LoVo (cell line): ENCODE results near the gene LAMB4.

Source experiments
- DNase-seq: peaks from one replicate; pipeline ENCODE4 v3.0.0-alpha.2; 2016; ENCODE audit warnings: low spot score

LAMB4 gene

DNA sequence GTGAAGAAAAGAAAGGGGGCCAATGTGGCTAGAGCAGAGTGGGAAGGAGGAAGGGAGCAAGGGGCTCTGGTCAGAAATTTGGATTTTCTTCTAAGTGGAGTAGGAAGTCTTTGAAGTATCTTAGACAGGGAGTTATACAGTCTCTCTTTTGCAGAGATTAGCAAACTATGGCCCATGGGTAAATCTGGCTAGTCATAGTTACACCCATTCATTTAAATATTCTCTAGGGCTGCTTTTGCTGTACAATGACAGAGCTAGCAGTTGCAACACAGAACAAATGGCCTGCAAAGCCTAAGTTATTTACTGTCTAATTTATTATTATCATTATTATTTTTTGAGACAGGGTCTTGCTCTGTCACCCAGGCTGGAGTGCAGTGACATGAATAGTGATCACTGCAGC lies 10.5 kb upstream of the LAMB4 start:
- no peak for DNase-seq

DNA sequence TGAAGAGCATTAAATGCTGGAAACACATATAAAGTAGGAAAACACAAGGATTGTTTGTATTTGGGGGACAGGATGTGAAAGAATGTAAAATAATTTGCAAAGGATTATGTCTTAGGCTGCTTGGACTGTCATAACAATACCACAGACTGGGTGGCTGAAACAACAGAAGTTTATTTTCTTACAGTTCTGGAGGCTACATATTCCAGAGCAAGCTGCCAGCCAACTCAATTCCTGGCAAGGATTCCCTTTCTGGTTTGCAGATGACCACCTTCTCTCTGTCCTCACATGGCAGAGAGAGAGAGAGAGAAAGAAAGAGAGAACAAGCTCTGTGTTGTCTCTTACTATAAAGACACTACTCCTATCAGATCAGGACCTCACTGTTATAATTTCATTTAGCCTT lies 8.8 kb upstream of the LAMB4 start:
- no peak for DNase-seq

DNA sequence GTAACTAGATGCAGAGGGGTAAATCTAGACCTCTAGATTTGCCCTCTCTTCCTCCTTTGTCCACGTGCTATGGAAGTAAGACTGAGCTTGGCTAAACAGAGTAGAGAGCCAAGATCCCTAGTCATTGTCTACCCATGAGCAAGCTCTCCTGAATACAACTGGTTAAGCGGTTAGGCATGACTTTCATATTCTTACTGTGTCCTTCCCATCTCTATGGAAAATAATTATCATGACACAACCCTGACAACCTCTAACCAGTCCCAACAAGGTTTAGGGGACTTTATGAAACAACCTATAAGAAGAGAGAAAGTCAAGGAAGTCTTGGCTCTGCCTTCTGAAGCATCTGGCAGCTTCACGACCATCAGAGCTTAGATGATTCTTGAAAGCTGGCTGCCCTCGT lies 7.8 kb upstream of the LAMB4 start:
- no peak for DNase-seq

DNA sequence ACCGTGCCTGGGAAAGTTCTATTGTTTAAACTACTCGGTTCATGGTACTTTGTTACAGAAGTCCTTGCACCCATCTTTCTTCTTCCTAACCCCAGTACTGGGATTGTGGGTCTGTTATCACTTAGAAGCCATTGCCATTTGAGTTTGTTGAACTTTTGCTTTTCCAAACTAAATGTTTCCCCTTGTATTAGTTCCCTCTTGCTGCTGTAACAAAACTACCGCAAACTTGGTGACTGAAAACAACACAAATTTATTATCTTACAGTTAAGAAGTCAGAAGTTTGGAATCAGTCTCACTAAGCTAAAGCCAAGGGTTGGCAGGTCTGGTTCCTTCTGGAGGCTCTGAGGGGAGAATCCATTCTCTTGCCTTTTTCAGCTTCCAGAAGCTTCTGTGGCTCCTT lies 6.9 kb upstream of the LAMB4 start:
- DNase-seq: no peak

DNA sequence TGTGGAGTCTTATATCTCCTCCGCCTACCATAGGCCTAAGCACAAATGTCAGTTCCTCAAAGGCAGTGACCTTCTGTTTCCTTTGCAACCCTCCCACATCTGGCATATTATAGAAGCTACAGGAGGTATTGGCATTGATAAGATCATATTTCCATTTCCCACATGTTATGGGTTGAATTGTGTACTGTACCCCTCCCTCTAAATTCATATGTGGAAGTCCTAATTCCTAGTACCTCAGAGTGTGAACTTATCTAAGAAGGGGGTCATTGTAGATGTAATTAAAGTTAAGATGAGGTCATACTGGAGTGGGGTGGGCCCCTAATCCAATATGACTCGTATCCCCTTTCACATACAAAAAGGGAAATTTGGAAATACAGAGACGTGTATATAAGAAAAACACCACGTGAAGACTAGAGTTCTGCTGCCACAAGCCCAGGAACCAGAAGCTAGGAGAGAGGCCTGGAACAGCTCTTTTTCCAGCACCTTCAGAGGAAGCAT lies 6.1 kb upstream of the LAMB4 start:
- no peak for DNase-seq

DNA sequence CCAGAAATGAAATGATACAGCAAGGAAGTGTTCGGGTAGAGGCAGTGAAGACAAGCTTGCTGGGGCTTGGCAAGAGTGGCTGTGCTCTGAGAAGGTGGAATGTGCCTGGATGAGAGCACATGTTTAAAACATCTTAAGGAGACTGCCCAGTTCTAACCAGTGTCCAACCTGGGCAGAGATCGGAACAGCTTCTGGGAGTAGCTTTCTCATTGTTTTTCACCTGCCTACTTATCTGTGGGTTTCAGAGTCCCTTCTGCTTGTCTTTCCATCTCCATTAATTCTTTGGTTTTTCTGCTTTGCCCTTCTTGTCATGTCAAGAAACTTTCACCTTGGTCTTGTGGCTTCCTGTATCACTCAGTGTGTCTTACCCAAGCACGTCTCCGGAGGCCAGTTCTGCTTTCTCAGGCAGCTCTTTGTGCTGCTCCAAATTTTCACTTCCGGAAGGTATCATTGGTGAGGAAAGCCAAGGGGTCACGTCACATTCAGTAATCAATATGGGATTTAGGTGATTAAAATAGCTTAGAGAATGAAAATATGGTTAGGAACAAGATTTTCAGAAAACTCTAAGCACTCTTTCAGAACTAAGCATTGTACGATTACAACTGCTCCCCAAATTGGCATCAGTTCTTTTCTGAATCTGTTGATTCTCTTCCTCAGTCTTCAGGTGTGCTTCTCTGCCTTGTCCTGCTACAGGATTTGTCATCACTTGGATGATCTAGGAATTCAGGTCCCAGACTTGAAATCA lies 5.5 kb upstream of the LAMB4 start:
- DNase-seq: no peak

DNA sequence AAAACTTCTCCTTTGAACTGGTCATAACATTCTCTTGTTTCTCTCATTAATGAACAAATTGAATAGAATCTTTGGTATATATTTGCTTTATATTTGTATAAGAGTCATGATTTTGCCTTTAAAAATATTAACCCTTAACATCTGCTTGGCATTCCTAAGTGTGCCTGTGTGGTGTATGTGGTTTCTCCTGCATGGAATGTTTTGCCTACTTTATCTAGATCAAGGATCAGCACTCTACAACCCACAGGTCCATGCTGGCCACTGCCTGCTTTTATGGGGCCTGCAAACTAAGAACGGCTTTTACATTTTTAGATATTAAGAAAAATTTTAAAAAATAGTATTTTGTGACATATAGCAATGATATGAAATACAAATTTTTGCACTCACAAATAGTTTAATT lies 4.3 kb upstream of the LAMB4 start:
- no peak for DNase-seq

DNA sequence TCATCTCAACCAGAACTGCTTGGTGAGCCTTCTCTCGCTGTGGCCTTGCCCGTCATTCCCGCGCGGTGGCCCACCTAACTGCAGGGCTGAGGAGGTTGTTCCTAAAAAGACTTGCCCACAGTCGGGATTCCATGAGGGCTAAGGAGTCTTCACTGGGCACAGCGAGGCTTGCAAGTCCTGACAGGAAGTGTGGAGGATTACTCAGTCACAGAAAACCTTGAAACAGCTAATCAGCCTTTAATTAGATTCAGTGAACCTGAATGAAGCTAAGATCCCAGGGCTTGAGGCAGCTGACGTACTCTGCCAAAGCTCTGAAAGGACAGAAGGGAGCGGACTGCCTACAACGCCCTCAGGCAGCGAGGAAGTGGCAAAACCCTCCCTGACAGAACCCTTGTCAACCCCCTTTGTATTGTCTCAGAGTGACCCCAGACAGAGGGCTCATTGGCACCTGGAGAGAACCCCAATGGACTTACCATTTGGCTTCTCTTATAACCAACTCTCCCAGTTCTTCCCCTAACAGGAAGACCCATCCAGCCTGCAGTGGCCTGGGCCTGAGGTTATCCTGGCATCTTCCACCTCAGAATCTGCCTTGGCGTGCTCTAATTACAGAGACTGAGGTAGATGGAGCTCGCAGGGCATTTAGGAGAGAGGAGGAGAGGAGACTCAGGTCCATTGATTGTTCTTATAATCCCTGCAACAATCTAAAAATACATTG lies 2.5 kb upstream of the LAMB4 start:
- no peak for DNase-seq

DNA sequence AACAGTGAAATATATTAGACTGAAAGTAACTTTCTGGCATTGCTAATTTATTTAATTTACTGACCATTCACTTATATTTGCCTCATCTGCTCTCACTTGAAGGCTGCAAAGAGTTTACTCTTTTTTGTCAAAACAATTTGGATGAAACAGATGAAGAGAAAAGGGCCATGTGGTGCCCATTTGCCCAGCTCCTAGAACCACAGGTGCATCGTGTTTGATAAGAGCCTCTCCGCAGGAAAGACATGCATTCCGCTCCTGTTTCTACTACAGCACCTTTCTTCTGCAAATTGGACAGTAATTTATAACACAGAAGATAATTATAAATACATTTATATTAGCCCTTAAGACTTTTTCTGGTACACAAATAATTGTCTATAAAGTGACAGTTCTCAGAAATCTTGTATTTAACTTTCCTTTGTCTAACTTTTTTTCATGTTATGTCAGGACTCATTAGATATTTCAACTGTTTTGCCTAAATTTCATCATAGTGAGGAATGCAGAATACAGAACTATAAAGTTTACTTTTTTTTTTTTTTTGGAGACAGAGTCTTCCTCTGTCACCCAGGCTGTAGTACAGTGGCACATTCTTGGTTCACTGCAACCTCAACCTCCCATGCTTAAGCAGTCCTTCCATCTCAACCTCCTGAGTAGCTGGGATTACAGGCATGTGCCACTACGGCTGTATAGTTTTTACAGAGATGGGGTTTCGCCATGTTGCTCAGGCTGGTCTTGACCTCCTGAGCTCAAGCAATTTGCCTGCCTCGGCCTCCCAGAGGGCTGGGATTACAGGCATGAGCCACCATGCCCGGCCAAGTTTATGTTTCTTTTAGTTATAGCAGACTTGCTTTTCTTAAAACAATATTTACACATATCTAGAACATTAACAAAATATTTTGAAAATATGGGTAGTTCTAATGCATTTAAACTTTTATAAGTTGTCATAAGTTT lies 869 bp downstream of the LAMB4 start:
- DNase-seq: no peak

DNA sequence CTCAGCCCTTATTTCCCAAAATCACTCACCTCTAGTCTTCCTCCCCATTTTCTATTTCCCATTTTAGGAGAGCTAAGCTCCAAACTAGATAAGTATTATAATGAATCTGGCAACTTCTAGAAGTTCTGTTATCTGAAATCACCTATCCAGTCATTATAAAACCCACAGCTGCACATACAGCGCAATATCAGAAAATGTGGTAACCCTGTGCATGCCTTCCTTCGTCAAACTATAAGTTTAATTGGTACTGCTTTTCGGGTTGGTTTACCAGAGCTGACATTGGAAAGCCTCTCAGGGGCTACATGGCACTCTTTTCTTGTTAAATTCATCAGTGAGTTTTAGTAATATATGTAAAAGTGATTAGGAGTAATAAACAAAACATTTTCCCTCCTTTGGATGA lies 1.6 kb downstream of the LAMB4 start:
- DNase-seq: no peak

DNA sequence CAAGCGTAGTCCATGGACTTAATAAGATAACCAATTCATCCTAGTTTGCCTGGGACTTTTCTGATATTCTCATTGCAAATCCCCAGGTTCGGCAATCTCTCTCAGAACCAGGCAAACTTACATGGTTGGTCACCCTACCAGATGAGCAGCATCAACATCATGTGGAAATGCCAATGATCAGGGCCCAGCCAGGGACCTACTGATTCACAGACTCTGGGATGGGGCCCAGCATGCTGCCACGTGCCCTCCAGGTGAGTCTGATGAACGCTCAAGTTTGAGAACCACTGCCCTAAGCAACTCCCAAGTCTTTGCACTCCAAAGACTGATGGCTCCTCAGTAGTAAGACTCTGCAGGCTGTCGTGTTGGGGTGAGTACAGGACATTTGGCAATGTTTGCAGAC lies 2.7 kb downstream of the LAMB4 start:
- no peak for DNase-seq

DNA sequence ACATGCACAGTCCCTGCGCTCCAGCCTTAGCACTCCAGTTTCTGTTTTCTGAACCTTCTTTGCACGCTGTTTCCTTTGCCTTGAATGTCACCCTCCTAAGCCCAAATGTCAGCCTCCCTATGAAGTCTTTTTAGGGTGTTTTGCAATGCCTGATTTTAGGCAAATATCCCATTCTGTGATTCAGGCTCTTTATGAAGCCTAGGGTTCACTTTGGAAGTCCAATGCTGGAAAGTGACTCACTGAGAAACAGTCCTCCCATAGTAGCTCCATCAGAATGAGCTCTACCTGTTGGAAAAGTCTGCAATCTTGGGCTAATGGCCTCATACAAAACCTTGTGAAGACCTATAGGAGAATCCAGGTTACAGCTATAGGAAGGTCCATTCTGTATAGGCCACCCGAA lies 5.3 kb downstream of the LAMB4 start:
- no peak for DNase-seq

DNA sequence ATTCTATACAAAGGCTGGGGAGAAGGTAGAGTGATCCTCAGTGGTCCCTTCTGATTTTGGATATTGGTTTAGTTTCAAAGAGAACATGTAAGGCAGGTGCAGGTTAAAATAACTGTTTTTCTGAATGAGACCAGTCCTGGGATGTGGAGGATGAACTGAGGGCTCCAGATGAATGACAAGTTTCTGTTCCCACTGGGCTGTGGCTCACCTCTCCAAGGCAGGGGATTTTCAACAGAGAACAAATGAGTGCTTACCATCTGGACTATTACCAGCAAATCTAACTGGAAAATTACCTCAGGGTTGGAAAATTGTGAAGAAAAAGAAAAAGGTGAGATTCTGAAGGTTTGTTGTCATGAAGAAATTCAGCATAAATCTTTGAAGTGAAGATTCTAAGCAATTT lies 8.0 kb downstream of the LAMB4 start:
- DNase-seq: no peak

DNA sequence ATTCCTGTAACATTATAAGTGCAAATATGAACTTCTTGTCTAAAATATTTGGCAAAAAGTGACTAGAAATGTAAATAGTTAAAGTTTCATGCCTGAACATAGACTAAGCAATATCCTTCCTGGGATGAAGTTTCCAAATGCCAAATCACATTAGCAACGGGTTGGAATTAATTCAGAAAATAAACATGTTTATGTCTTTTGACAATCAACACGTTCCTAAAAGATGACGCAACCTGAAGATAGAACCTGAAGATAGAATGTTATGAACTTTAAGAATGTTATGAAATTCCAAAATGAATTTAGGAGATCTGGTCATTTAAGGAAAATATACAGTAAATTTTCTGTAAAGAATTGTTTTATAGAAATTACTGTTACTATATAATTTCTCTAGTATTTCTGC lies 9.2 kb downstream of the LAMB4 start:
- DNase-seq: no peak

DNA sequence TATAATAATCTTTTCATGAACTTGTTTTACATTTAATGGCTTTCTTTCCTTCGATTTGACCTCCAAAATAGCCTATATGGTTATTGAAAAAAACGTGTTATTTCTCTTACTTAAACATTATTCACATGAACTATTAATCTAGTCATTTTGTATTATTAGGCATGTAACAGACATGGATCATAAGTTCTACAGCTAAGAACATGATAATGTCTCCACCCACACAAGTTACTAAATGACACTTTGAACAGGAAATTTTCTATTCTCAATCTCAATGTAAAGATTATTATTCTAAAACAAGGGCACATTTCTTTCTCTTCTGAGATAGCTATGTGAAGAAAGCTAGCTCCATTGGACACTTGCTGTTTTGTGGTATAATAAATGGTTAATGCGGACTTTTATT lies 10.0 kb downstream of the LAMB4 start:
- no peak for DNase-seq

DNA sequence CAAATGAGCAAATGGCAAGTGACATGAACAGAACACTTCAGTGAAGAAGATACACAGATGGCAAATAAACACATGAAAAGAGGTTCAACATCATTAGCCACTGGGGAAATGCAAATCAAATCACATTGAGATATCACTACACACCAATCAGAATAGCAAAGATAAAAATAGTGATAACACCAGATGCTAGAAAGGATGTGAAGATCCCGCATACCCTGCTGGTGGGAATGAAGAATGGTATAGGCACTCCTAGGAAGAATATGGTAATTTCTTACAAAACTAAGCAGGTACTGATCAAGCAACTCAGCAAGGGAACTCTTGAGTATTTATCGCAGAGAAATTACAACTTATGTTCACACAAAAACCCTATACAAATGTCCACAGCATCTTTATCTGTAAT lies 11.2 kb downstream of the LAMB4 start:
- no peak for DNase-seq

DNA sequence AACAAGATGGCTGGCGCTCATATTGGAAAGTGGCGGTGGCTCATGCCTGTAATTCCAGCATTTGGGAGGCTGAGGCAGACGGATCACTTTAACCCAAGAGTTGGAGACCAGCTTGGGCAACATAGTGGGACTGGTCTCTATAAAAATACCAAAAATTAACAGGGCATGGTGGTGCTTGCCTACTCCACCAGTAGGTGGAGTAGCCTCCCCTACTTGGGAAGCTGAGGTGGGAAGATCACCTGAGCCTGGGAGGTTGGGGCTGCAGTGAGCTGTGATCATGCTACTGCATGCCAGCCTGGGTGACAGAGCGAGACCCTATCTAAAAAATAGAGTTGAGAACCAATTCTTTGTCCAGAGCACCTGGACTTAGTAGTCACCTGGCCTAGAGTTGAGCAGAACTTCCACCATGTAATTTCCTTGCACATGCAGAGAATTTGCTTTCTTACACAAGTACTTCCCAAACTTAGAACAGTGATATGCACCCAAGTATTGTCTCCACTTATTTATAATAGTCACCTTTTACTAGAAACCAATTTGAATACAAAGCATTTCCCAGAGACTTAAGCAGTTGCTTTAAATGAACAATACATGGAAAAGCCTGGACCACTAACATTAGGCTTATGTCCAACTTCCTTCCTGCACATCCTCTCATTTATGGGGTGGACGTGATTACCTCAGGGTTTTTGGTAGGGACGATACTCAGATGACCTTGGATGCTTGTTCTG lies 15.9 kb downstream of the LAMB4 start:
- no peak for DNase-seq

DNA sequence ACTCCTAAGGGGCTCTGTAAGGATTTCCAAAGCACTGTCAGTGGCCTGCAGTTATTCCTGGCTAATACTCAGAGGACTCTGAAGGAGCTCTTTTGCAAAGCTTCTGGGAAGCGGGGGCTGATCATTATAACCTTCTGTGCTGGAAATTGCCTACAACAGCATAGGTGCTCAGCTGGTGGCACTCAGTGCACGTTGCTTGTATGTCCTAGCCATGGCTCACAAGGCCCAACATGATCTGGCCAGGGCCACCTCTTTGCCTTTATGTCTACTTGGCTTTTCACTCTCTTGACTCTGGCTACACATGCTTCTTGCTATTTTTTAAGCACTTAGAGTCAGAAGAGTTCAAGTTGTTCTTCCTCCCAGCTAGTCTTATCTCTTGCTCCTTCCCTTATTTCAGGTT lies 17.5 kb downstream of the LAMB4 start:
- DNase-seq: no peak

DNA sequence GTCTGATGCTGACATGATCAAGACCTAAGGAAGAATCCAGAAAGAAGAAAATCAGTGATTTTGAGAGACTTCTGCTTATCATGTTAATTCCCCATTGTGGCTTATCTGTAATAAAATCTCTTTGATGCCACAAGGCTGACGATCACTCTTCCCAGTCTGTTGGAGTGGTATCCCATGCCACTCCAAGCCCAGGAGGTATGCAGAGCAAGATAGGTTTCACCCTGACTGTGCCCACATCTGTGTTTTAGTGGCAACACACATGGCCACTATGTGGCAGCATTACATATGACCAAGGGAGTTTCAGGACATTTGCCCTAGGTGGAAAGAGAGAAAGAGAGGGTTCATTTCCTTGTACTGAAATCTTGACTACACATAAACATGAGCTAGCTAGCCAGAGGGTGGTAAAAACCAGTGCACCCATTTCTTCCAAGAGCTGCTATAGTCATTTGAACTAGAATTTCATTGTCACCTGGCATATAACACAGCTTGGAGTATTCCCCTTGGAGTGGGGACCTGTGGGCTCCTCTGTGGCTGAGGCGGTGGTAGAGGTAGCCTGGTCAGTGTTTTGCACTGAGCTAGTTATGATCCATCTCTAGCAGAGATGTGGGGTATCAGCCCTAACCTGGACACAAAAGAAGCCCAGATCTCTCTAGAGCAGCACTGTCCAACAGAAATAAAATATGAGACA lies 20.8 kb downstream of the LAMB4 start:
- peak; percentile 19 for DNase-seq

DNA sequence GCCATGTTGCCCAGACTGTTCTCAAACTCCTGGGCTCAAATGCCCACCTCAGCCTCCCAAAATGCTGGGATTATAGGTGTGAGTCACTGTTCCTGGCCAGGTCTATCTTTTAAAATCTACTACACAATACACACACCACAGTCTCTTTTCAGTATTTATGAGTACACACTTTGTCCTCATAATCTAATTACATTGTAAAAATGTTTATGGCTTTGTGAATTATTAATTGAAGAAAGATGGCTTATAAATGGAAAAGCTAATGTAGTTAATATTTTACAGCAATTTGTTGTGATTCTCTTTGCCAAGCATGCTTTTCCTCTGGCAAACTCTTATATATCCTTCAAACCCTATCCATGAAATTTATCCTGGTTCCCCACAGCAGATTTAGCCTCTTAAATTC lies 22.0 kb downstream of the LAMB4 start:
- DNase-seq: no peak

DNA sequence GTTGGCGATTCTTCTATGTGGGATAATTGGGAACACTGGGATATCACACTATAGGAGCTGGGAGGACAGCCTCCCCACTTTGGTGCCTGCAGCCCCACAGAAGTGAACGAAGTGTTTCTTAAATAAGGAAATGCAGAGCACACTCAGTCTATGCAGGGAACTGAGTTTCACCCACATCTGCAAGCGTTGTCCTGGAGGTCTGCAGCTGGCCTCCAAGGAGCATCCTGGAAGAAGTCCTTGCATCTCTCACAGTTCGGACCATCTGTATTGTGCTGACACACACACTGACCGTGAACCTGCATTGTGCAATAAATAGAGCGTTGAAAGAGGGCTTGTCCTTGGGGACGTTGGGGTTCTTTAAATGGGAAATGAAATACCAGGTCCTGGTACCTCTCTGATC lies 25.8 kb downstream of the LAMB4 start:
- DNase-seq: no peak
